Muscle of leg (tissue), 11 donors: Measurements from ENCODE around the gene AUTS2. TPM values are rescaled to one million over a fixed set of nuclear protein-coding genes. Genes with fewer than 3 reads are reported as not detected.
A peak's percentile ranks its signal among the peaks of the same experiment; 100 is the strongest.

ENCODE experiments used
- DNase-seq: peaks from one replicate; pipeline ENCODE4 v3.0.0; 2013
- H3K27ac ChIP-seq: one replicate; pipeline ENCODE4 v1.5.1; 2013; ENCODE audit warnings: mild to moderate bottlenecking, low read length, control low read depth
- H3K27me3 ChIP-seq: one replicate; pipeline ENCODE4 v1.6.1; 2013; ENCODE audit warnings: low read length; ENCODE audit not compliant: control insufficient read depth, insufficient read depth
- H3K36me3 ChIP-seq: one replicate; pipeline ENCODE4 v1.6.1; 2013; ENCODE audit warnings: low read length; ENCODE audit not compliant: control insufficient read depth, insufficient read depth
- H3K4me1 ChIP-seq: one replicate; pipeline ENCODE4 v1.6.1; 2013; ENCODE audit warnings: low read length; ENCODE audit not compliant: control insufficient read depth, insufficient read depth
- H3K4me3 ChIP-seq: one replicate; pipeline ENCODE4 v1.5.1; 2013; ENCODE audit warnings: low read length, control low read depth
- H3K9me3 ChIP-seq: replicated peaks from 2 replicates; pipeline ENCODE4 v1.6.1; 2013; ENCODE audit warnings: low read depth, low read length; ENCODE audit not compliant: control insufficient read depth
- WGBS: methylation state at CpG from one replicate; pipeline ENCODE4 v1.1.5; 2013; ENCODE audit warnings: missing lambda C conversion rate; ENCODE audit not compliant: insufficient coverage; 5-methylcytosine and 5-hydroxymethylcytosine counted together
- polyA plus RNA-seq, 8 donors: library from polyadenylated mRNA; unstranded; fragments of 120-200 nt; gene quantifications; one replicate each; pipeline versions ENCODE4 v1.2.1 to v1.2.3, GENCODE V29; 2013; ENCODE audit warnings: inconsistent platforms in 1 of 8, low replicate concordance in 1 of 8; ENCODE audit not compliant: insufficient read length in 8 of 8, insufficient read depth in 1 of 8
- total RNA-seq: library from RNA; stranded (reverse); fragments of 120-200 nt; gene quantifications from one replicate; pipeline ENCODE4 v1.2.4, GENCODE V29; 2013

AUTS2 gene
- total and polyA plus RNA-seq, 9 donors, result 28.6 to 92.3 (median 58.8) TPM

GRCh38 chr7:70583965-70584883 is 985.9 kb downstream of the AUTS2 start:
- H3K27me3 ChIP-seq, result peaks cover 5% of the 10 kb centered on the region
- peak; percentile 38 for DNase-seq
- H3K27ac ChIP-seq, result no peak overlapping the region
- 76% methylated on average over 8 of the region's 16 CpGs for WGBS
- H3K9me3 ChIP-seq, result no peaks in the 10 kb centered on the region
- H3K4me3 ChIP-seq, result no peak overlapping the region
- peaks cover 13% of the 10 kb centered on the region for H3K4me1 ChIP-seq
- no peaks in the 10 kb centered on the region for H3K36me3 ChIP-seq

- peaks cover 13% of the 10 kb centered on the region for H3K4me1 ChIP-seq
- H3K36me3 ChIP-seq, result no peaks in the 10 kb centered on the region
- DNase-seq, result no peak
- H3K27ac ChIP-seq, result no peak overlapping the region
- H3K4me3 ChIP-seq, result no peak overlapping the region
- WGBS, result 80% methylated on average over 4 of the region's 4 CpGs
- no peaks in the 10 kb centered on the region for H3K9me3 ChIP-seq
- peaks cover 4% of the 10 kb centered on the region for H3K27me3 ChIP-seq
Measured at GRCh38 chr7:70585071-70585470, 986.8 kb downstream of the AUTS2 start.

- Histone ChIP-seq H3K27ac (no peak overlapping the region), H3K9me3 (no peaks in the 10 kb centered on the region), H3K27me3 (peaks cover 3% of the 10 kb centered on the region), H3K4me1 (peaks cover 13% of the 10 kb centered on the region), H3K4me3 (no peak overlapping the region), H3K36me3 (no peaks in the 10 kb centered on the region)
- no CpG with 5 or more reads among the region's 1 CpG for WGBS
- DNase-seq, result no peak
Measured at GRCh38 chr7:70586822-70587221, 988.5 kb downstream of the AUTS2 start.

GRCh38 chr7:70587739-70588138 is 989.5 kb downstream of the AUTS2 start:
- WGBS, result 62% methylated on average over 2 of the region's 4 CpGs
- no peak for DNase-seq
- H3K4me3 ChIP-seq, result no peak overlapping the region
- H3K9me3 ChIP-seq, result no peaks in the 10 kb centered on the region
- peaks cover 13% of the 10 kb centered on the region for H3K4me1 ChIP-seq
- no peaks in the 10 kb centered on the region for H3K36me3 ChIP-seq
- H3K27me3 ChIP-seq, result peaks cover 3% of the 10 kb centered on the region
- H3K27ac ChIP-seq, result no peak overlapping the region

- WGBS, result 50% methylated on average over 6 of the region's 10 CpGs
- Histone ChIP-seq H3K4me1 (peaks cover 11% of the 10 kb centered on the region), H3K27ac (no peak overlapping the region), H3K4me3 (no peak overlapping the region), H3K27me3 (peaks cover 3% of the 10 kb centered on the region), H3K9me3 (no peaks in the 10 kb centered on the region), H3K36me3 (no peaks in the 10 kb centered on the region)
- peak; percentile 25 for DNase-seq
Measured at GRCh38 chr7:70588191-70588921, 990.1 kb downstream of the AUTS2 start.

- H3K27ac ChIP-seq, result no peak overlapping the region
- WGBS, result 82% methylated on average over 3 of the region's 7 CpGs
Measured at GRCh38 chr7:70589010-70589409, 990.7 kb downstream of the AUTS2 start.

GRCh38 chr7:70589590-70589989 is 991.3 kb downstream of the AUTS2 start:
- Histone ChIP-seq H3K4me3 (no peak overlapping the region), H3K9me3 (no peaks in the 10 kb centered on the region), H3K27ac (no peak overlapping the region), H3K4me1 (peaks cover 2% of the 10 kb centered on the region), H3K27me3 (peaks cover 8% of the 10 kb centered on the region), H3K36me3 (no peaks in the 10 kb centered on the region)
- no peak for DNase-seq
- WGBS, result no CpG with 5 or more reads among the region's 3 CpGs

More at GRCh38 chr7:70589010-70589409, 990.7 kb downstream of the AUTS2 start:
- peaks cover 5% of the 10 kb centered on the region for H3K4me1 ChIP-seq
- H3K9me3 ChIP-seq, result no peaks in the 10 kb centered on the region
- no peak for DNase-seq
- H3K4me3 ChIP-seq, result no peak overlapping the region
- H3K36me3 ChIP-seq, result no peaks in the 10 kb centered on the region
- peaks cover 4% of the 10 kb centered on the region for H3K27me3 ChIP-seq

GRCh38 chr7:70590126-70590854 is 992.0 kb downstream of the AUTS2 start:
- Histone ChIP-seq H3K4me1 (no peaks in the 10 kb centered on the region), H3K27me3 (peaks cover 14% of the 10 kb centered on the region), H3K36me3 (no peaks in the 10 kb centered on the region), H3K27ac (no peak overlapping the region), H3K4me3 (no peak overlapping the region), H3K9me3 (no peaks in the 10 kb centered on the region)
- no peak for DNase-seq
- WGBS, result 100% methylated on average over 1 of the region's 11 CpGs

- Histone ChIP-seq H3K36me3 (no peaks in the 10 kb centered on the region), H3K9me3 (no peaks in the 10 kb centered on the region), H3K4me1 (peaks cover 8% of the 10 kb centered on the region), H3K27ac (no peak overlapping the region), H3K4me3 (no peak overlapping the region), H3K27me3 (peaks cover 25% of the 10 kb centered on the region)
- WGBS, result 88% methylated on average over 6 of the region's 8 CpGs
- DNase-seq, result no peak
Measured at GRCh38 chr7:70591643-70592042, 993.4 kb downstream of the AUTS2 start.

- H3K9me3 ChIP-seq, result no peaks in the 10 kb centered on the region
- WGBS, result no CpG with 5 or more reads among the region's 4 CpGs
- peaks cover 27% of the 10 kb centered on the region for H3K27me3 ChIP-seq
- H3K27ac ChIP-seq, result no peak overlapping the region
- peaks cover 8% of the 10 kb centered on the region for H3K4me1 ChIP-seq
- no peak for DNase-seq
- no peaks in the 10 kb centered on the region for H3K36me3 ChIP-seq
- no peak overlapping the region for H3K4me3 ChIP-seq
Measured at GRCh38 chr7:70592171-70592570, 993.9 kb downstream of the AUTS2 start.
